ENCODE results near the gene ZNF425.
"Not testable (repeated sequence)": the region's sequence is repeated elsewhere in the genome, so short reads cannot be mapped to it uniquely, and the experiment has no call there.

The ZNF425 gene

GRCh38 chr7:149074116-149074885, 51.8 kb downstream of the ZNF425 start:
- no peaks in the 10 kb centered on the region for H3K27me3 Mint-ChIP-seq (ENCODE audit: low read depth)
- no peak overlapping the region for H3K4me3 Mint-ChIP-seq
- DNase-seq (ENCODE audit: low spot score) = no peak
- peaks cover 4% of the 10 kb centered on the region for H3K4me1 Mint-ChIP-seq (ENCODE audit: low read depth)
- peaks cover 29% of the 10 kb centered on the region for H3K36me3 Mint-ChIP-seq (ENCODE audit: low read depth)
- no peaks in the 10 kb centered on the region for H3K9me3 Mint-ChIP-seq
- no peak overlapping the region for H3K27ac Mint-ChIP-seq

- Mint-ChIP-seq H3K27ac (peak overlapping the region; percentile 12), H3K9me3 (no peaks in the 10 kb centered on the region), H3K4me3 (no peak overlapping the region), H3K36me3 (ENCODE audit: low read depth) (peaks cover 30% of the 10 kb centered on the region), H3K4me1 (ENCODE audit: low read depth) (peaks cover 4% of the 10 kb centered on the region), H3K27me3 (ENCODE audit: low read depth) (no peaks in the 10 kb centered on the region)
- no peak for DNase-seq (ENCODE audit: low spot score)
Measured at GRCh38 chr7:149072438-149072775, 53.7 kb downstream of the ZNF425 start.

DNA sequence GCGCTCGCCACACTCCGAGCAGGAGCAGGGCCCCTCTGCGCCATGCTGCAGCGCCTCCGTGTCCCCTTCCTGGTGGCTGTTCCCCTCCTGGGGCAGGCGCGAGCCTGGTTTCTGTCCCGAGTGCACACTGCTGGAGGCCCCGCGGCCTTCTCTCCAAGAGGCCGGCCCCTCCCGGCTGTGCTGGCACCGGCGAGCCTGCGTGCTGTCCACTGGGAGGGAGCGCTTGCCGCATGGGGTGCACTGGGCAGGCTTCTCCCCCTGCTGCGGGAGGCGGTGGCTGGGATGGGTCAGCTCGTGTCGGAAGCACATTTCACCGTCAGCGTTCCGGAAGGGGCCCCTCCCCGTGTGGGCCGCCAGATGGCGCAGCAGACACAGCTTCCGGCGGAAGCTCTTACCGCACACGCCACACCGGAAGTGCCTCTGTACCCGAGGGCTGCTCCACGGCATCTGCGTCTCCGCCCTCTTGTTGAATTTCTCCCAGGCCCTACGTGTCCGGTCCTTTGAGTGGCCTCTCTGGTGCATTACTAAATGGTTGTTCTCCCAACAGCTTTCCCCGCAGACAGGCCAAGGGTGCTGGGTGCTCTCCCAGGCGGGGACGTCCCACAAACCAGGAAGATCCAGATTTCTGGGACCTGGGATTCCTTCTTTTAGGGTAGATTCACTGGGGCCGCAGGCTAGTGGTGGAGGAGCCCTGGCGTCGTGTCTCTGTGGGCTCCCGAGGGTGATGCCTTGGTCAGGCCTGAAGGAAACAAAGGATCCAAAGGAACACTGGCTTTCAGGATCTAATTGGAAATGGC, 54.3 kb downstream of the ZNF425 start:
- Mint-ChIP-seq H3K4me3 (peak overlapping the region; percentile 56), H3K36me3 (ENCODE audit: low read depth) (peaks cover 27% of the 10 kb centered on the region), H3K4me1 (ENCODE audit: low read depth) (peaks cover 4% of the 10 kb centered on the region), H3K9me3 (no peaks in the 10 kb centered on the region), H3K27ac (peak overlapping the region; percentile 26), H3K27me3 (ENCODE audit: low read depth) (no peaks in the 10 kb centered on the region)
- DNase-seq (ENCODE audit: low spot score) = peak; percentile 54

DNA sequence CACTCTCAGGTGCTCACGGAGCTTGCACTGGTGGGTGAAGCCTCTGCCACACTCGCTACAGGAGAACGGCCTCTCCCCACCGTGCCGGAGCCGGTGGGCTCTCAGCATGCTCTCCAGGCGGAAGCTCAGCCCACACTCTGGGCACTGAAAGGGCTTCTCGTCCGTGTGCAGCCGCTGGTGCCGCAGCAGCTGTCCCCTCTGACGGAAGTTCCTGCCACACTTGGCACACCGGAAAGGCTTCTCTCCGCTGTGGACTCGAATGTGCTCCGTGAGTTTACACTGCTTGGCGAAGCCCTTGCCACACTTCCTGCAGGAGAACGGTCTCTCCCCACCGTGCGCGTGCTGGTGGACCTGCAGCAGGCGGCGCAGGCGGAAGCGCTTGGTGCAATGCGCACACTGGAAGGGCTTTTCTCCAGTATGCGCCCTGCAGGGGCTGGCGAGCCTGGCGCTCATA, 54.9 kb downstream of the ZNF425 start:
- Mint-ChIP-seq H3K9me3 (no peaks in the 10 kb centered on the region), H3K36me3 (ENCODE audit: low read depth) (peaks cover 24% of the 10 kb centered on the region), H3K4me3 (no peak overlapping the region), H3K27me3 (ENCODE audit: low read depth) (no peaks in the 10 kb centered on the region), H3K27ac (no peak overlapping the region), H3K4me1 (ENCODE audit: low read depth) (peaks cover 4% of the 10 kb centered on the region)
- no peak for DNase-seq (ENCODE audit: low spot score)

GRCh38 chr7:149070372-149071125, 55.6 kb downstream of the ZNF425 start:
- Mint-ChIP-seq H3K4me3 (no peak overlapping the region), H3K27ac (no peak overlapping the region), H3K36me3 (ENCODE audit: low read depth) (peaks cover 24% of the 10 kb centered on the region), H3K4me1 (ENCODE audit: low read depth) (peaks cover 6% of the 10 kb centered on the region), H3K27me3 (ENCODE audit: low read depth) (no peaks in the 10 kb centered on the region), H3K9me3 (no peaks in the 10 kb centered on the region)
- no peak for DNase-seq (ENCODE audit: low spot score)

DNA sequence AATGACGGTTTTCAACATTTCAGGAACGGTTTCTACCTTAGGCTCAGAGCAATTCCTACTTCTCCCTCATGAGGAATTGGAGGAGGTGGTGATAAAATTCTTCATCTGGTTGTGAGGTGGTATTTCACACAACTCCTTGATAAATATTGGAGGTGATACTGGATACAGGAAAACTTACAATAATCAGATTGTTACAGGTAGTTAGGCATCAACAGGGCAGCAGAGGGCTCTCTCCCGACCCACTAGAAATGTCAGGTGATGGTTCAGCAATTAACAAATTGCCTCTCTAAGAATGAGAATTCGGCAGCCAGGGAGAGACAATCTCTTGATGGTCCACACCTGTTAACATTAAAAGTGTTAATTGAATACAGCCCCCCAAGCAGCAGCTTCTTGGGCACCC, 58.3 kb downstream of the ZNF425 start:
- Mint-ChIP-seq H3K36me3 (ENCODE audit: low read depth) (peaks cover 18% of the 10 kb centered on the region), H3K4me3 (no peak overlapping the region), H3K27me3 (ENCODE audit: low read depth) (no peaks in the 10 kb centered on the region), H3K27ac (no peak overlapping the region), H3K4me1 (ENCODE audit: low read depth) (peaks cover 15% of the 10 kb centered on the region), H3K9me3 (no peaks in the 10 kb centered on the region)
- no peak for DNase-seq (ENCODE audit: low spot score)

GRCh38 chr7:149063476-149063875, 62.6 kb downstream of the ZNF425 start:
- Mint-ChIP-seq H3K4me1 (ENCODE audit: low read depth) (peaks cover 15% of the 10 kb centered on the region), H3K4me3 (no peak overlapping the region), H3K36me3 (ENCODE audit: low read depth) (peaks cover 6% of the 10 kb centered on the region), H3K27me3 (ENCODE audit: low read depth) (no peaks in the 10 kb centered on the region), H3K9me3 (no peaks in the 10 kb centered on the region), H3K27ac (no peak overlapping the region)
- no peak for DNase-seq (ENCODE audit: low spot score)

DNA sequence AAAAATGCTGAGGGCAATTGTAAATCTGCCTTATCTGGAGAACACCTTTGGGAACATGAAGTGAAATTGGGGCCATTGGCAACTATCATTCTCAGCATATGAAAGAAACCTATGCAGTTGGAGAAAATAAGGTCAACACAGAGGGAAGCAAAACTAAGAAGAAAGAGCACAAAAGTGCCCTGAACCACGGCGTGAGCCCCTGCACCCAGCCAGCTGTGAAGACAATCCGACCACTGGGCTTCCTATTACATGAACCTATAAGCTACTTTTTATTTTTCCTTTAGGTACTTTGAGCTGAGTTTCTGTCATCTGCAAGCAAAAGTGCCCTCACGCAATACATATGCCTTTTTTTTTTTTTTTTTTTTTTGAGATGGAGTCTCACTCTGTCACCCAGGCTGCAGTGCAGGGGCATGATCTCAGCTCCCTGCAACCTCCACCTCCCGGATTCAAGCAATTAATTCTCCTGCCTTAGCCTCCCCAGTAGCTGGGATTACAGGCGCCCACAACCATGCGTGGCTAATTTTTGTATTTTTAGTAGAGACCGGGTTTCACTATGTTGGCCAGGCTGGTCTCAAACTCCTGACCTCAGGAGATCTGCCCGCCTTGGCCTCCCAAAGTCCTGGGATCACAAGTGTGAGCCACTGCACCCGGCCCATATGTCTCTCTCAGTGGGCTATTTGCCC, 63.8 kb downstream of the ZNF425 start:
- not testable (repeated sequence) for H3K27me3 Mint-ChIP-seq (ENCODE audit: low read depth); H3K27ac Mint-ChIP-seq; H3K4me3 Mint-ChIP-seq; H3K9me3 Mint-ChIP-seq; H3K36me3 Mint-ChIP-seq (ENCODE audit: low read depth); DNase-seq (ENCODE audit: low spot score)
- H3K4me1 Mint-ChIP-seq (ENCODE audit: low read depth) = peaks cover 15% of the 10 kb centered on the region

DNA sequence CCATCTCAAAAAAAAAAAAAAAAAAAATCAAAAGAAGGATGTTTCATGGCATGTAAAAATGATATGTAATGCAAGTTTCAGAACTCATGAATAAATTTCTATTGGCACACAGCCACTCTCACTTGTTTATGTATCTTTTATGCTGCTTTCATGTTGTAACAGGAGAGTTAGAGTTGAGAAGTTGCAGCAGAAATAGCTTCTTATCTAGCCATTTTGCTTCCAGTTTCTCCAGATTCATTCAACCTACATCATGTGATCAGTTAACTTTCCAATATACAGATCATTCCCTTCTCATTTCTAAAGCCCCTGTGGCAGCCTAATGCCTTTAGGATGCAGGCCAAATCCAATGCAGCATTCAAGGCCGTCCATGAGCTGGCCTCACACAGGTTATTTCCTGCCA, 66.0 kb downstream of the ZNF425 start:
- no peak for DNase-seq (ENCODE audit: low spot score)
- no peak overlapping the region for H3K27ac Mint-ChIP-seq
- H3K36me3 Mint-ChIP-seq (ENCODE audit: low read depth) = no peaks in the 10 kb centered on the region
- H3K27me3 Mint-ChIP-seq (ENCODE audit: low read depth) = no peaks in the 10 kb centered on the region
- no peaks in the 10 kb centered on the region for H3K9me3 Mint-ChIP-seq
- no peak overlapping the region for H3K4me3 Mint-ChIP-seq
- peaks cover 11% of the 10 kb centered on the region for H3K4me1 Mint-ChIP-seq (ENCODE audit: low read depth)

GRCh38 chr7:149053885-149054284, 72.2 kb downstream of the ZNF425 start:
- Mint-ChIP-seq H3K4me3 (no peak overlapping the region), H3K4me1 (ENCODE audit: low read depth) (peaks cover 2% of the 10 kb centered on the region), H3K27me3 (ENCODE audit: low read depth) (no peaks in the 10 kb centered on the region), H3K9me3 (no peaks in the 10 kb centered on the region), H3K36me3 (ENCODE audit: low read depth) (no peaks in the 10 kb centered on the region), H3K27ac (no peak overlapping the region)
- no peak for DNase-seq (ENCODE audit: low spot score)

DNA sequence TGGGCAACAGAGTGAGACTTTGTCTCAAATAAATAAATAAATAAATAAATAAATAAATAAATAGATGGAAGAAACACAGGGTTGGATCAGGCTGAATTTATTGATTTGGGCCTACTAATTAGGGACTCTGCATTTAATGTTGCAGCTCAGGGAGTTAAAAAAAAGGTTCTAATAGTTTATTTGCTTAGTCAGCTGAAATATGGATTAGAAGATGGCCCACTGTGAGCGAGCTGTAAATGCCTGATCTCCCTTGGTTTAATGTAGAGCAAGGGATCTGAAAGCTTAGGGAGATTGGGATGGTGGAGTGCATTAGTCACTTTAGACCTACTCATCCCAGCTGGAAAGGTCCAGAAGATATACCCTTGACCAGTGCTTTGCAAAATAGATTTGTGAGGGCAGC, 72.7 kb downstream of the ZNF425 start:
- H3K27me3 Mint-ChIP-seq (ENCODE audit: low read depth) = no peaks in the 10 kb centered on the region
- no peaks in the 10 kb centered on the region for H3K36me3 Mint-ChIP-seq (ENCODE audit: low read depth)
- H3K9me3 Mint-ChIP-seq = no peaks in the 10 kb centered on the region
- H3K4me1 Mint-ChIP-seq (ENCODE audit: low read depth) = peaks cover 2% of the 10 kb centered on the region
- no peak overlapping the region for H3K4me3 Mint-ChIP-seq
- DNase-seq (ENCODE audit: low spot score) = no peak
- no peak overlapping the region for H3K27ac Mint-ChIP-seq

Data from T-helper 2 cell treated with Interferon-gamma antibody and Interleukin-4, amounts not matched to agents 5 μg/mL and 100 μg/mL, for 36 hours (primary cell).